Smooth muscle cell (in vitro differentiated cells): ENCODE results near the gene RBM4. TPM values are rescaled to one million over a fixed set of nuclear protein-coding genes. Genes with fewer than 3 reads are reported as not detected.

Source experiments
- DNase-seq: peaks from one replicate; lab custom pipeline; 2025; ENCODE audit not compliant: unreplicated experiment; lab: John Stamatoyannopoulos, UW
- H2AFZ ChIP-seq: fragments of 200-600 bp; sonication (generic); 2 replicates; pipeline ENCODE4 v1.6.0; 2016; ENCODE audit warnings: antibody characterized with exemption, low read depth, mild to moderate bottlenecking
- H3F3A ChIP-seq: fragments of 200-600 bp; sonication (generic); 2 replicates; pipeline ENCODE4 v1.6.0; 2017; ENCODE audit warnings: antibody characterized with exemption, low read depth
- H3K27ac ChIP-seq: fragments of 200-600 bp; sonication (generic); 2 replicates; pipeline ENCODE4 v1.5.1; 2016; ENCODE audit warnings: low read depth, mild to moderate bottlenecking
- H3K27me3 ChIP-seq: fragments of 200-600 bp; sonication (generic); 2 replicates; pipeline ENCODE4 v1.6.1; 2016; ENCODE audit warnings: low read depth, mild to moderate bottlenecking
- H3K36me3 ChIP-seq: fragments of 200-600 bp; sonication (generic); 2 replicates; pipeline ENCODE4 v1.5.1; 2016; ENCODE audit warnings: low read depth
- H3K4me1 ChIP-seq: fragments of 200-600 bp; sonication (generic); 2 replicates; pipeline ENCODE4 v1.5.1; 2016; ENCODE audit warnings: low read depth
- H3K4me2 ChIP-seq: fragments of 200-600 bp; sonication (generic); 2 replicates; pipeline ENCODE4 v1.6.0; 2016; ENCODE audit warnings: mild to moderate bottlenecking
- H3K4me3 ChIP-seq: fragments of 200-600 bp; sonication (generic); 2 replicates; pipeline ENCODE4 v1.5.1; 2016; ENCODE audit warnings: mild to moderate bottlenecking
- H3K79me2 ChIP-seq: fragments of 200-600 bp; sonication (generic); 2 replicates; pipeline ENCODE4 v1.6.0; 2016; ENCODE audit warnings: low read depth, mild to moderate bottlenecking
- H3K9ac ChIP-seq: fragments of 200-600 bp; sonication (generic); 2 replicates; pipeline ENCODE4 v1.6.0; 2016; ENCODE audit warnings: low read depth
- H3K9me3 ChIP-seq: fragments of 200-600 bp; sonication (generic); replicated peaks from 2 replicates; pipeline ENCODE4 v1.5.1; 2016; ENCODE audit warnings: low read depth
- H4K20me1 ChIP-seq: fragments of 200-600 bp; sonication (generic); 2 replicates; pipeline ENCODE4 v1.6.0; 2016; ENCODE audit warnings: low read depth
- WGBS: methylation state at CpG from one replicate; pipeline ENCODE4 v1.1.7; 2016; ENCODE audit warnings: low lambda C conversion rate; 5-methylcytosine and 5-hydroxymethylcytosine counted together
- polyA plus RNA-seq: library from polyadenylated mRNA; unstranded; fragments of >200 nt; fragmentation: Nextera tagmentation; extraction: Ambion mirVana; gene quantifications from 2 replicates; pipeline ENCODE4 v1.2.1, GENCODE V29; 2016
- total RNA-seq: library from RNA; depleted of rRNA; stranded (reverse); fragments of >200 nt; gene quantifications from 2 replicates; pipeline ENCODE4 v1.2.3, GENCODE V29; 2014
- TF ChIP-seq, protein P1 (sequence below): fragments of 200-600 bp; sonication (generic); IDR thresholded peaks from 2 replicates; pipeline ENCODE4 v1.5.1; 2017; ENCODE audit warnings: borderline replicate concordance, mild to moderate bottlenecking, antibody characterized with exemption; ENCODE audit not compliant: insufficient read depth, poor library complexity, severe bottlenecking

RBM4 gene
- total and polyA plus RNA-seq, 2 experiments from 2014 or later, result 121 to 125 TPM

DNA sequence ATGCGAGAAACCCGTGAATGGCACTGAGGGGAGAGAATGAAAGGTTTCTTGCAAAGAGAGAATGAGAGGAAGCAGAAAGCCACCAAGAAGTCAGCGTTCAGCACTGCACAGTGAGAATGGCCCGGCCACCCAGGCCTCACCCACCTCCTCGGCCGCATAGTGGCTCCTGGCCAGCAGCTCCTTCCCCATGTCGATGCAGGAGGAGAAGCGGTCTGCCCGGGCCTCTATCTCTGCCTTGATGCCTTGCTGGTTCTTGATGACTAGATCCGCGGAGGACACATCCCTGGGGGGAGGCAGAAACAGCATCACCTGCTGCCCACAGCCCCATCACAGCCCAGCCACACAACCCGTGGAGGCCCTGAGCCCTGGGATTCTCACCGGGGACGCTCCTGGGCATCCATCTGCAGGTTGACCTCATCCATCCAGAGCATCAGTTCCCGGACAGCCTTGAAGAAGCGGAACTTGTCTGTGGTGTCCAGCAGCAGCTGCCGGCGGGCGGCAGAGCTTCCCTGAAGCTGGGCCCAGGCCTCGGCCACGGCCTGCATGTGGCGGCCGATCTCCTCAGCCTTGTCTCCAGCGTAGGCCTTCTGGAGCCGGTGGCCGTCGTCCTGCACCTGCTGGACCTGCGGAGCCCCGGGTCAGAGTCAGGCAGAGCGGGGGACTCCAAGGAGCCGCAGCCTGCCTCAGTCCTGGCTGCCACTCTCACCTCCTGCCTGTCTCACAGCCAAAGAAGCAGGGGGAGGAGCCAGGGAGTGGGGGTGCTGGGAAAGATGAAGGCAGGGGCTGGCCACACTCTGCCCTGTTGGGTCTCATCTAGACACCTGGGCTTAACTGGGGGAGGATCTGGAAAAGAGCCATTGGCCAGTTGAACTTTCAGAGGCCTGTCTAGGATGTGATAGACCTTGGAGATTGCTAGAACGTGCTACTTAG, 51.4 kb downstream of the RBM4 start:
- Histone ChIP-seq H3K27ac (no peak overlapping the region), H3K79me2 (no peaks in the 10 kb centered on the region), H3K9ac (no peak overlapping the region), H3K4me1 (no peaks in the 10 kb centered on the region), H2AFZ (no peak overlapping the region), H3K27me3 (no peaks in the 10 kb centered on the region), H3F3A (no peaks in the 10 kb centered on the region), H3K9me3 (no peaks in the 10 kb centered on the region), H3K4me3 (no peak overlapping the region), H3K4me2 (no peak overlapping the region), H3K36me3 (no peaks in the 10 kb centered on the region), H4K20me1 (no peaks in the 10 kb centered on the region)
- no peak for DNase-seq
- 94% methylated on average over 32 of the region's 32 CpGs for WGBS
- TF ChIP-seq, protein P1, sequence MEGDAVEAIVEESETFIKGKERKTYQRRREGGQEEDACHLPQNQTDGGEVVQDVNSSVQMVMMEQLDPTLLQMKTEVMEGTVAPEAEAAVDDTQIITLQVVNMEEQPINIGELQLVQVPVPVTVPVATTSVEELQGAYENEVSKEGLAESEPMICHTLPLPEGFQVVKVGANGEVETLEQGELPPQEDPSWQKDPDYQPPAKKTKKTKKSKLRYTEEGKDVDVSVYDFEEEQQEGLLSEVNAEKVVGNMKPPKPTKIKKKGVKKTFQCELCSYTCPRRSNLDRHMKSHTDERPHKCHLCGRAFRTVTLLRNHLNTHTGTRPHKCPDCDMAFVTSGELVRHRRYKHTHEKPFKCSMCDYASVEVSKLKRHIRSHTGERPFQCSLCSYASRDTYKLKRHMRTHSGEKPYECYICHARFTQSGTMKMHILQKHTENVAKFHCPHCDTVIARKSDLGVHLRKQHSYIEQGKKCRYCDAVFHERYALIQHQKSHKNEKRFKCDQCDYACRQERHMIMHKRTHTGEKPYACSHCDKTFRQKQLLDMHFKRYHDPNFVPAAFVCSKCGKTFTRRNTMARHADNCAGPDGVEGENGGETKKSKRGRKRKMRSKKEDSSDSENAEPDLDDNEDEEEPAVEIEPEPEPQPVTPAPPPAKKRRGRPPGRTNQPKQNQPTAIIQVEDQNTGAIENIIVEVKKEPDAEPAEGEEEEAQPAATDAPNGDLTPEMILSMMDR, result no peak

DNA sequence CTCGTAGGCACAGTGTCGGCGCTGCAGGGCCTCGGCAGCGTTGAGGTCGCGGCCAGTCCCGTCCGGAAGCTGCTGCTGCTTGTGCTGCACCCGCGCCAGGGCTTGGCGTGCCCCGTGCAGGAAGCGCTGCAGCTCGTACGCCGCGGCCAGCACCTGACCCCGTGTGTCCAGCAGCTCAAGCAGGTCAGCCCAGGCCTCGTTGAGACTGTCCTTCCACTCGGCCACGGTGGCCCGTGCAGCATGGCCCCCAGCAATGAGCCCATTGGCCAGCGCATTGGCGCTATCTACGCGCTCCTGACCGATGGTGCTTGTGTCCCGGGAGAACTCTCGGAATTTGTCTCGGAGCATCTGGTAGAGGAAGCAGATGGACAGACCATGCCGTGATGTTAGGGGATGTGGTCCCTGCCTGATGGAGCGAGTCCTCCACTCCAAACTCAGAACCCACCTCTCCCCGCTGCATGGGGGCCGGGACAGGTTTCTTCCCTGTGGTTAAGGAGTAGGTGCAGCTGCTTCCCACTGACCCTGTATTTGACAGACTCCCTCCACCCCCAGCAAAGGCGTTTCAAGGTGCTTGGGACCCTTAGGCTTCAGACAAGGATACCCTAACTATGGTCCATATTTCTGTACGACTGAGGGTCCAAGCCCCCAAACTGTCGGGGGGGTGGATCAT, 52.9 kb downstream of the RBM4 start:
- no peaks in the 10 kb centered on the region for H3K36me3 ChIP-seq

DNA sequence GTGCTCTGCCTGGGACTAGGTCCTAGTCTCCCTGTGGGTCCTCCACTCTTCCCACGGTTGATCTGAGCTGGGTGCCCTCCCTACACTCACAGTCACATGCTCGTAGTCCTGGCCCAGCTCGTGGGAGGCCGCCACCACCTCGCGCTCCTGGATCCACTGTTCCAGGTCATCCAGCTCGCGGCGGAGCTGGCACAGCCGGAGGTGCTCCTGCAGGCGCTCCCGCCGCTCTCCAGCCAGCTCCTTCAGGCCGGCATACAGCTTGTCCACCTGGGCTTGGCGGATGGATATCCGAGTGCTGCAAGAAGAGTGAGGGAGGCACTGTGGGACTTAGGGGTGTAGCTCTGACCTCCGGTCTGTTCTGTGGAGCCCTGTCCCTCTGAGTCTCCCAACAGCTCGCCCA, 53.9 kb downstream of the RBM4 start:
- Histone ChIP-seq H3K9ac (no peak overlapping the region), H3K4me2 (no peak overlapping the region), H3K27me3 (no peaks in the 10 kb centered on the region), H3K9me3 (no peaks in the 10 kb centered on the region), H2AFZ (no peak overlapping the region), H3K36me3 (no peaks in the 10 kb centered on the region), H3K79me2 (no peaks in the 10 kb centered on the region), H3K27ac (no peak overlapping the region), H3F3A (no peaks in the 10 kb centered on the region), H3K4me3 (no peak overlapping the region), H4K20me1 (no peaks in the 10 kb centered on the region), H3K4me1 (no peaks in the 10 kb centered on the region)
- TF ChIP-seq, protein P1, result no peak
- WGBS, result 98% methylated on average over 18 of the region's 18 CpGs
- no peak for DNase-seq

More for the DNA sequence above, 52.9 kb downstream of the RBM4 start:
- H3K27me3 ChIP-seq, result no peaks in the 10 kb centered on the region
- H3K79me2 ChIP-seq, result no peaks in the 10 kb centered on the region
- no peak overlapping the region for H3K4me3 ChIP-seq
- TF ChIP-seq, protein P1, result no peak
- H3K9ac ChIP-seq, result no peak overlapping the region
- no peaks in the 10 kb centered on the region for H4K20me1 ChIP-seq
- no peaks in the 10 kb centered on the region for H3F3A ChIP-seq
- no peak overlapping the region for H2AFZ ChIP-seq
- no peaks in the 10 kb centered on the region for H3K9me3 ChIP-seq
- no peak for DNase-seq
- H3K27ac ChIP-seq, result no peak overlapping the region
- no peaks in the 10 kb centered on the region for H3K4me1 ChIP-seq
- no peak overlapping the region for H3K4me2 ChIP-seq
- 97% methylated on average over 38 of the region's 38 CpGs for WGBS
